SJSA1 (cell line): ENCODE data around the gene FFAR2. TPM values are rescaled to one million over a fixed set of nuclear protein-coding genes. Genes with fewer than 3 reads are reported as not detected.
"Not testable (repeated sequence)": the region's sequence is repeated elsewhere in the genome, so short reads cannot be mapped to it uniquely, and the experiment has no call there.

Source experiments
- DNase-seq, 2 experiments: peaks; one replicate each; pipeline ENCODE4 v3.0.0-alpha.2; 2015 to 2020; ENCODE audit warnings: low spot score in 2 of 2, low read depth in 1 of 2
- H3K27ac ChIP-seq: fragments of 250-450 bp; sonication (Bioruptor Pico); 2 replicates; pipeline ENCODE4 v1.5.1; 2020; ENCODE audit warnings: mild to moderate bottlenecking, moderate library complexity
- H3K27me3 ChIP-seq: fragments of 250-450 bp; sonication (Bioruptor Pico); replicated peaks from 2 replicates; pipeline ENCODE4 v1.5.1; 2020; ENCODE audit warnings: mild to moderate bottlenecking, moderate library complexity
- H3K36me3 ChIP-seq: fragments of 250-450 bp; sonication (Bioruptor Pico); 2 replicates; pipeline ENCODE4 v1.5.1; 2020; ENCODE audit warnings: mild to moderate bottlenecking
- H3K4me1 ChIP-seq: fragments of 250-450 bp; sonication (Bioruptor Pico); replicated peaks from 2 replicates; pipeline ENCODE4 v1.6.1; 2021; ENCODE audit warnings: mild to moderate bottlenecking
- H3K4me3 ChIP-seq: fragments of 250-450 bp; sonication (Bioruptor Pico); 2 replicates; pipeline ENCODE4 v1.5.1; 2020; ENCODE audit warnings: mild to moderate bottlenecking
- H3K9me3 ChIP-seq: fragments of 250-450 bp; sonication (Bioruptor Pico); replicated peaks from 2 replicates; pipeline ENCODE4 v1.5.1; 2020; ENCODE audit warnings: mild to moderate bottlenecking
- total RNA-seq: library from RNA; depleted of rRNA; stranded (reverse); fragments of >200 nt; shearing (Covaris generic); gene quantifications from 2 replicates; pipeline ENCODE4 v1.2.3, GENCODE V29; 2014; rRNA removed

Gene FFAR2
- total RNA-seq, result not detected in 2 replicates

DNA sequence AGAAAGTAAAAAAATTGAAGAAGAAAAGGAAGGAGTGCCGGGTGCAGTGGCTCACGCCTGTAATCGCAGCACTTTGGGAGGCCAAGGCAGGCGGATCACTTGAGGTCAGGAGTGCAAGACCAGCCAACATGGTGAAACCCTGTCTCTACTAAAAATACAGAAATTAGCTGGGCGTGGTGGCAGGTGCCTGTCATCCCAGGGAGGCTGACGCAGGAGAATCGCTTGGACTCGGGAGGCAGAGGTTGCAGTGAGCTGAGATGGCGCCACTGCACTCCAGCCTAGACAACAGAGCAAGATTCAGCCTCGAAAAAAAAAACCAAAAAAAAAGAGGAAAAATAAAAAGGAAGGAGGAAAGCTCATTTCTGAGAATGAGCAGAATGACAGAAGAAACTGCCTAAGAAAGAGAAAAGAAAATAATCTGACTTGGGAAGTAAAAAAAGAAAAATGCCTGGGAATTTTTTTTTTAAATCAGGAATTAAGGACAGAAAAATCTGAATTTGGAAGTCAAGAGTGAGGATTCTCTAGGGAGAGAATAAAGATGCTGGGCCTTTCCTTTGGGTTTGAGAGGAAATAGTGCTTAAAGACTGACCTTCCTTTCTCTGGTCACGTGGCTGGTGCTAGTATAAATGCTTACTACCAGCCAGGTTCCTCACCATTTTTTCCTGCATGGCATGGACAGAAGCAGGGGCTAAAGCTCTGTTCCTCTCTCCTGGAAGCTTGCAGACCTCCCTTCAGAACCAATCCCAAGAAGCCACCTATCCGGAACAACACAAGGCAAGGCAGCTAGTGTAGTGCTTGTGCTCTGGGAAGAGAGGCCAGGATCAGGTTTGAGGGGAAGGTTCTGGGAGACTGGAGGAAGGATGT, at the start of gene FFAR2:
Gene FFAR2, plus strand, starts transcription at position 652 of the 864 bp plus-strand sequence. CDS start 1,458 bp downstream, outside the sequence.
- Histone ChIP-seq H3K27me3 (peaks cover 11% of the 10 kb centered on the region), H3K9me3 (no peaks in the 10 kb centered on the region), H3K4me1 (no peaks in the 10 kb centered on the region), H3K27ac (no peak within 1 kb of the TSS), H3K4me3 (no peak within 1 kb of the TSS), H3K36me3 (no peaks in the 10 kb centered on the region)
- DNase-seq, result no peak

- no peak for DNase-seq
- no peaks in the 10 kb centered on the region for H3K4me1 ChIP-seq
- no peaks in the 10 kb centered on the region for H3K36me3 ChIP-seq
- H3K9me3 ChIP-seq, result no peaks in the 10 kb centered on the region
- H3K4me3 ChIP-seq, result no peak overlapping the region
- no peaks in the 10 kb centered on the region for H3K27me3 ChIP-seq
- H3K27ac ChIP-seq, result no peak overlapping the region
Observed at GRCh38 chr19:35398570-35398969, 49.5 kb upstream of the FFAR2 start.

DNA sequence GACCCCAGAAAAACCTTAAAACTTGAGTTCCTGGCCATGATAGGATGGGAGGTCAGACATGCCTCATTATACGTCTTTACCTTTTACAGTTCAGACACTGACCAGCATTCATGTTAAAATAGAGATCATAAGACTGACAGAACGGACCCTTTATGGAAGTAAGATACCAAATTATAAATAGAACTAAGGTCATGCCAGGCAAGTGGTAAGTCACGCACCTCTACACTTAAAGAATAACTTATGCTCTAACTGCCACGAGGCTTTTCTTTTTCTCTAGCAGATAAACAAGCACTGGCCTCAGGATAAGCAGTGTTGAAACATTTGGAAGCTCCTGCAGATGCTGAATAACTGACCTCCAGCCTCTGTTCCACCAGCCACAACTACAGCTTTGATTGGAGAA, 48.8 kb upstream of the FFAR2 start:
- no peaks in the 10 kb centered on the region for H3K27me3 ChIP-seq

DNA sequence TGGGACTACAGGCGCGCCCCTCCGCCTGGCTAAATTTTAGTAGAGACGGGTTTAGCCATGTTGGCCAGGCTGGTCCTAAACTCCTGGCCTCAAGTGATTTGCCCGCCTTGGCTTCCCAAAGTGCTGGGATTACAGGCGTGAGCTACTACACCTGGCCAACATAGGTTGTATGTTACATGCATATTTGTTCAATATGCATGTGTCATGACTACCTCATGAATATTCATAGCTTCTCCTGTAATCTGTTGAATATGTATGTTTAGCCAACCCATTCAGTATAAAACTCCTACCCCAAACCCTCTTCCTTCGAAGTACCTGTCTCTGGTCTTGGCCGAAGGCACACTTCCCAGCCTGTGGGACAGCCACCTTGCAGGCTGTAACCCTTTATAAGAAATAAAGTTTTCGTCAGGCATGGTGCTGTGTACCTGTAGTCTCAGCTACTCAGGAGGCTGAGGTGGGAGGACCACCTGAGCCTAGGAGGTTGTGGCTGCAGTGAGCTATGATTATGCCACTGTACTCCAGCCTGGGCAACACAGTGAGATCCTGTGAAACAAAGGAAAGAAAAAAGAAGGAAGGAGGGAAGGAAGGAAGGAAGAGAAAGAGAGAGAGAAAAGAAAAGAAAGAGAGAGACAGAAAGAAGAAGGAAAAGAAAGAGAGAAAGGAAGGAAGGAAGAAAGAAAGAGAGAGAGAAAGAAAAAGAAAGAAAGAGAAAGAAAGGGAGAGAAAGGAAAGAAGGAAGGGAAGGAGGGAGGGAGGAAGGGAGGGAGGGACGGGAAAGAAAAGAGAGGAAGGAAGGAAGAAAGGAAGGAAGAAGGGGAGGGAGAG, 47.9 kb upstream of the FFAR2 start:
- Histone ChIP-seq H3K9me3 (no peaks in the 10 kb centered on the region), H3K36me3 (no peaks in the 10 kb centered on the region), H3K4me1 (peaks cover 5% of the 10 kb centered on the region; the same call in 1 of the 2 replicates), H3K27me3 (no peaks in the 10 kb centered on the region), H3K4me3 (no peak overlapping the region), H3K27ac (no peak overlapping the region)
- DNase-seq, result no peak

More for the DNA sequence above, 48.8 kb upstream of the FFAR2 start:
- Histone ChIP-seq H3K4me1 (no peaks in the 10 kb centered on the region), H3K9me3 (no peaks in the 10 kb centered on the region), H3K36me3 (no peaks in the 10 kb centered on the region), H3K4me3 (no peak overlapping the region), H3K27ac (no peak overlapping the region)
- no peak for DNase-seq

DNA sequence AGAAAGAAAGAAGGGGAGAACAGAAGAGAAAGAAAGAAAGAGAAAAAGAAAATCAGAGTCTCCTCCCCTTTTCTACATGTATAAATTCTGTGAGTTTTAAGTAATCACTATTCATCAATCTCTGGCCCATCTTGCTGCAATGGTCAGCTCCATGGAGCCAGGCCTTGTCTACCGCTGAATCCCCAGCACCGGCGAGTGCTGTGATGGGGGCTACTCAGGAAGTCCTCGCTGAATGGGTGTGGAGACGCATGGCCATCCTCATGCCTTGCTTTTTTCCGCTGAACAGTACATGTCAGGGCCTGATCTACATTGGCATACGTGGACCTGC, 47.3 kb upstream of the FFAR2 start:
- H3K27ac ChIP-seq, result no peak overlapping the region
- no peak overlapping the region for H3K4me3 ChIP-seq
- H3K27me3 ChIP-seq, result no peaks in the 10 kb centered on the region
- H3K36me3 ChIP-seq, result no peaks in the 10 kb centered on the region
- DNase-seq, result no peak
- no peaks in the 10 kb centered on the region for H3K9me3 ChIP-seq
- H3K4me1 ChIP-seq, result peaks cover 8% of the 10 kb centered on the region; the same call in 1 of the 2 replicates

- DNase-seq, H3K27ac ChIP-seq, H3K4me1 ChIP-seq, H3K4me3 ChIP-seq, H3K27me3 ChIP-seq, H3K9me3 ChIP-seq, H3K36me3 ChIP-seq: not testable (repeated sequence)
Observed at GRCh38 chr19:35401416-35401815, 46.6 kb upstream of the FFAR2 start.

GRCh38 chr19:35403116-35403760, 44.8 kb upstream of the FFAR2 start:
- Histone ChIP-seq H3K4me3 (no peak overlapping the region), H3K9me3 (no peaks in the 10 kb centered on the region), H3K27ac (no peak overlapping the region), H3K27me3 (no peaks in the 10 kb centered on the region), H3K4me1 (peaks cover 9% of the 10 kb centered on the region; the same call in 1 of the 2 replicates), H3K36me3 (no peaks in the 10 kb centered on the region)
- DNase-seq, result no peak

DNA sequence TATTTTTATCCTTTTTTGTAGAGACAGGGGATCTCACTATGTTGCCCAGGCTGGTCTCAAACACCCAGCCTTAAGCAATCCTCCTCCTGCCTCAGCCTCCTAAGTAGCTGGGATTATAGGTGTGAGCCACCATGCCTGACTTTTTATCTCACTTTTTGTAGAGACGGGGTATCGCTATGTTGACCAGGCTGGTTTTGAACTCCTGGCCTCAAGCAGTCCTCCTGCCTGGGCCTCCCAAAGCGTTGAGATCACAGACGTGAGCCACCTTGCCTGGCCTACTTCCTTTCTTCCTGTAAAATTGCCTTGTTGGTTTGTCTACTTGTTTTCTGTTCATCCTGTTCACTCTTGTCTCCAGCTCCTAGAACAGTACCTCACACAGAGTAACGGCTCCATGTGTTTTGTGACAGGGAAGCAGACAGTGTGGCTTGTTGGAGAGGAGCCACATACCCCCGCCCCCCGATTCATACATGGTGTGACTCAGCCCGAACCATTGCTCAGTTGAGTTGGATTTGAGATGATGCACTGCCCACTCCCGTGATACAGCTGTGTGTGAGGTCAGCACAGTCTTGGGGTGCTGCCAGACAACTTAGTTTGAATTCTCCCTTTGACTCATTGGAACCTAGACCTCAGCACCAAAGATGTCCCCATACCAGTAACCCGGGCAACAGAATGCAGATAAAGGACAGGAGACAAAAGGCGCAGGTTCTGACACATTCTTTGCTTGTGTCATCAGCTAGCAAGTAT, 43.0 kb upstream of the FFAR2 start:
- no peak overlapping the region for H3K4me3 ChIP-seq
- peaks cover 9% of the 10 kb centered on the region; the same call in 1 of the 2 replicates for H3K4me1 ChIP-seq
- H3K9me3 ChIP-seq, result no peaks in the 10 kb centered on the region
- H3K36me3 ChIP-seq, result no peaks in the 10 kb centered on the region
- DNase-seq, result peak; percentile 65 to 74
- peak overlapping the region; percentile 49 for H3K27ac ChIP-seq
- H3K27me3 ChIP-seq, result no peaks in the 10 kb centered on the region

DNA sequence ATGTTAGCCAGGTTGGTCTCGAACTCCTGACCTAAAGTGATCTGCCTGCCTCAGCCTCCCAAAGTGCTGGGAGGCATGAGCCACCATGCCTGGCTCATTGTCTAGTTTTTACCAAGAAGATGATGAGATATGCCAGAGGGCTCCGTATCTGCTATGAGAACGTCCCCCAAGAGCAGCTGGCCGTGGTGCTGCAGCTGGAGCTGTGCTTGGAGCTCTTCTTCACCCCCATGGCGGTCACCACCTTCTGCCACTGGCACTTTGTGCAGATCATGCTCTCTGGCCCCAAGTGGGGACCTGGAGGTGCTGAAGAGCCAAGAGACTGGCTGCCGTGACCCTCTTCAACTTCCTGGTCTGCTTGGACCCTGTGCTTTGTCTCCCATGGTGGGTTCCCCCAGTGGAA, 40.4 kb upstream of the FFAR2 start:
- Histone ChIP-seq H3K27ac (no peak overlapping the region), H3K36me3 (no peaks in the 10 kb centered on the region), H3K27me3 (no peaks in the 10 kb centered on the region), H3K9me3 (no peaks in the 10 kb centered on the region), H3K4me3 (no peak overlapping the region), H3K4me1 (peaks cover 9% of the 10 kb centered on the region; the same call in 1 of the 2 replicates)
- no peak for DNase-seq

DNA sequence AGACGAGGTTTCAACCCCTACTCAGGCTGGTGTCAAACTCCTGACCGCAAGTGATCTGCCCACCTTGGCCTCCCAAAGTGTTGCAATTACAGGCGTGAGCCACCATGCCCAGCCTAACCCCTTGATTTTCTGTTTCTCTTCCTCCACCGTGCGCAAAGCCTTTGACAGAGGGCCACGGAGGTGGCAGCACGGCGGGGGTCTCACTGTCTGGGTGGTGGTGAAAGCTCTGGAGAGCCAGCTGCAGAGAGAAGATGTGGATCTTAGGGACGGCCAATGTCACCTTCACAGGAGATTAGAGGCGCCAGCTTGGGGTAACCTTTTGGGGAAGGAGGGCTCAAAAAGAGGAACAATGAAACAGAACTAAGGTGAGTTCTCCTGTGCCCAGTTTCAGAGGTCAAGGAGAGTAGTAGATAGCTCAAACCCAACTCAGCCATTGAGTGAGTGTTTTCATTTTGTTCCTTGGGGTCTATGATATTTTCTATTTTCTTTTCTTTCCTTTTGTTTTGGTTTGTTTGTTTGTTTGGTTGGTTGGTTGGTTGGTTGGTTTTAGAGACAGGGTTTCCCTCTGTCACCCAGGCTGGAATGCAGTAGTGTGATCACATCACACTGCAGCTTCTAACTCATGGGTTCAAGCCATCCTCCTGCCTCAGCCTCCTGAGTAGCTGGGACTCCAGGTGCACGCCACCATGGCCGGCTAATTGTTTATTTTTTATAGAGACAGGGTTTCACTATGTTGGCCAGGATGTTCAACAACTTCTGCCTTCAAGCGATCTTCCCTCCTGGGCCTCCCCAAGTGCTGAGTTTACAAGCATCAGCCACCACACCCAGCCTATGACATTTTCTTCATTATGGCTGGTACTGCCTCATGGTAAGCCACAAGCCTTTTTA, 39.5 kb upstream of the FFAR2 start:
- H3K27ac ChIP-seq, result no peak overlapping the region
- H3K36me3 ChIP-seq, result no peaks in the 10 kb centered on the region
- no peak overlapping the region for H3K4me3 ChIP-seq
- DNase-seq, result no peak
- 0 out of 2 replicates have a peak, but pooled peaks cover 4% of the 10 kb centered on the region for H3K27me3 ChIP-seq
- no peaks in the 10 kb centered on the region for H3K9me3 ChIP-seq
- H3K4me1 ChIP-seq, result peaks cover 9% of the 10 kb centered on the region; the same call in 1 of the 2 replicates

- no peak for DNase-seq
- Histone ChIP-seq H3K9me3 (no peaks in the 10 kb centered on the region), H3K36me3 (no peaks in the 10 kb centered on the region), H3K27ac (no peak overlapping the region), H3K4me3 (no peak overlapping the region), H3K4me1 (peaks cover 9% of the 10 kb centered on the region; the same call in 1 of the 2 replicates), H3K27me3 (0 out of 2 replicates have a peak, but pooled peaks cover 4% of the 10 kb centered on the region)
Observed at GRCh38 chr19:35409191-35409590, 38.9 kb upstream of the FFAR2 start.

GRCh38 chr19:35410487-35410886, 37.6 kb upstream of the FFAR2 start:
- Histone ChIP-seq H3K27me3 (0 out of 2 replicates have a peak, but pooled peaks cover 4% of the 10 kb centered on the region), H3K27ac (no peak overlapping the region), H3K4me3 (no peak overlapping the region), H3K4me1 (peaks cover 4% of the 10 kb centered on the region; the same call in 1 of the 2 replicates), H3K36me3 (no peaks in the 10 kb centered on the region), H3K9me3 (no peaks in the 10 kb centered on the region)
- no peak for DNase-seq
